Frontal cortex (tissue), 4 donors: ENCODE measurements around the gene FAM221B. TPM values are rescaled to one million over a fixed set of nuclear protein-coding genes. Genes with fewer than 3 reads are reported as not detected.

Experiments used
- DNase-seq, 2 donors: peaks; one replicate each; pipeline ENCODE4 v3.0.0; 2012; ENCODE audit warnings: low spot score in 2 of 2
- FAIRE-seq: peaks from 2 replicates; lab custom pipeline; 2012; peaks lifted over from hg19 to GRCh38; lab: Jason Lieb, UNC
- total RNA-seq: library from RNA; depleted of rRNA; stranded (reverse); fragments of >200 nt; gene quantifications from one replicate; pipeline ENCODE4 v1.2.3, GENCODE V29; 2014
- donor health status: control.
- donor health status: control.
- donor health status: control.

Gene FAM221B
- total RNA-seq, 1 donor from 2014 or later = not detected

DNA sequence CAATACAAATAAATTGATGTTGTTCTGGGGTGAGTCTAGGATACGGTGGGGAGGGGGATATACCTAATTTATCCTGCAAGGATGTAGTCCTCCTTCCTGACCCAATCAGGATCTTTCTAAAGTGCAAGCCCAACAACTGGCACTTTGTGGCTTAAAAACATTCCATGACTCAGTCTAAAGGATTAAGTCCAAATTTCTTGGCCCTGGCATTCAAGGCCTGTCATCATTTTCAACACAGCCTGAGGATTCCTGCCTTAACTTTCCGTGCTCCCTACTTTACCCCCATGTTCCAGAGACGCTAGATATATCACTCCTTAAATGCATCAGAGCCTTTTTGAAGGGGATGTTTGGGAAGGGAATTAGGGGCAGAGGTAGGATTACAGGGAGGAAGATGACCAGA is 1.0 kb downstream of the FAM221B start:
- DNase-seq (no peak), FAIRE-seq (no peak)

DNA sequence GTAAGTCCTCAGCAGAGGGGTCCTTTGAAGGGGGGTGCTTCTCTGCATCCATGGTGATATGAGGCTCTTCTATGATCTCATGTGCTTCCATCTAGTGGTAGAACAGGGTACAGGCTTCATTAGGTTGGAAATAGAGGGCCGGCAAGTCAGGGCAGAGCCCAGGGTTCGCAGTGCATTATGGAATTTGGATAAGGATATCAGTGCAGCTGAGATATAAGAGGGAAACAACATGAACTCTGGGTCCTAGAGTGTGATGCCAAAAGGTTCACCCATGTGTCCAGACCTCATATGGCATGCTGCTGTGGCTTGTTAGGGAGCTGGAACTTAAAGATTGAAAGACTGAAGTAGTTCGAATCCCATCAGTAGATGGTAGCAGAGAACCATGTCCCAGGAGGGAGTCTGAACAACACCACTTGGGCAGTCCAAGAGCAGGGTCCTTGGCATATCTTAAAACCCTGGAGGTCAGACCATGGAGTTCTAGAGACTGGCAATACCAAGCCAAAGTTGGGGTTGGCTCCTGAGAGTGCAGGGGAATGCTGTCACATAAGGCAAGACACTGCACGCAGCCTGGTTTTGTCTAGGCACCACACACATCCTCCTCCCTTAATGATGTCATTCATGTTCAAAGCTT is 2.3 kb downstream of the FAM221B start:
- DNase-seq (peak in 1 of 2 donors; percentile 47), FAIRE-seq (no peak)

DNA sequence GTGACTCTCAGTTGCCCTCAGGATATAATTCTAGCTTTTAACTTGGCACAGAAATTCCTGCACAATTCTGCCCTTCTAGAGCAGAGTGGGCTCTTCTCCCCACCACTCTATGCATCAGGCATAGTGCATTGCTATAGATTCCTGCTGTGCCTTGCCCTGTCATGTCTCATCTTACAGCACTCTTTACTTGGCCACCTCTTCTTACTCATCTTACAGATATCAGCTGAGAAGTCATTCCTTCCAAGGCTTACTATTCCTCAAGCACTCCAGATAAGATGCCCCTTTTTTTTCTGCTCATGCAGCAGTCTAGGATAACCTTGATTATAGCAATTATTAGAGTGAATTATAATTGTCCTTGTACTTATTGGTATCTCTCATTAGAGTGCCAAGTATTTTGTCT is 5.6 kb downstream of the FAM221B start:
- FAIRE-seq (no peak), DNase-seq (no peak)

DNA sequence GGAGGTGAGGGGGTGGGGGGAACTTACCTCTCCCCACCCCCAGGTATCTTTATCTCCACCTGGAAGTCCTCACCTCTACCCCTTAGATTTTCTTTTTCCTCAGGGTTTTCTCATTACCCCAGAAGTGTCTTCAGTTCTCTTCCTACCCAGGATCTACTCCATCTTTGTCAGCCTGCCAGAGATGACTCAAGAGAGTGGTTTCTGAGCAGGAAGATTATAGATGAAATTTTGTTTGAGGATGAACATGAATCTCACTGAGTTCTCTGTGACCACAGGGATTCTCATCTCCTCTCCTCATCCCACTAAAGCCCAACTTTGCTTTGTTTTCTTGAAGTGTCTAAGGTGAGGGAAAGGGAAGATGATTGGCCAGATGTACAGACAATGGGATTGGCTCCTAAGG is 8.5 kb downstream of the FAM221B start:
- DNase-seq = no peak
- no peak for FAIRE-seq

DNA sequence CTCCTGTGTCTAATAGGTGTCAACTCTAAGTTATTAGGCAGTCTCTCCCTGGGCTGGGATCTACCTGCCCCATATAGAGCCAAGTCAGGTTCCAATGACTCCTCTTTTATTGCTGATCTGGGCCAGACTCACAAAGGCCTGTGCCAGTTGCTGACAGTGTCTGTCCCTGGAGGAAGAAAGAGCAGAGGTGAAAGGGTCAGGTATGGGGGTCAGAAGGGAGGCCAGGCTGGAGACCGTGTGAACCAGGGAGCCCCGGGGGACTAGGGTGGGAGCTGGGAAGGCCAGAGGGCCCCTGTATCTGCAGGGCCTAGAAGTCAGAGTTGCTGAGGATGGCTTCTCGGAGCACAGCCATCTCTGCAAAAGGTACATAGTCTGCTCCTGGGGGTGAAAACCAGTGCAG is 10.2 kb downstream of the FAM221B start:
- DNase-seq = no peak
- no peak for FAIRE-seq

DNA sequence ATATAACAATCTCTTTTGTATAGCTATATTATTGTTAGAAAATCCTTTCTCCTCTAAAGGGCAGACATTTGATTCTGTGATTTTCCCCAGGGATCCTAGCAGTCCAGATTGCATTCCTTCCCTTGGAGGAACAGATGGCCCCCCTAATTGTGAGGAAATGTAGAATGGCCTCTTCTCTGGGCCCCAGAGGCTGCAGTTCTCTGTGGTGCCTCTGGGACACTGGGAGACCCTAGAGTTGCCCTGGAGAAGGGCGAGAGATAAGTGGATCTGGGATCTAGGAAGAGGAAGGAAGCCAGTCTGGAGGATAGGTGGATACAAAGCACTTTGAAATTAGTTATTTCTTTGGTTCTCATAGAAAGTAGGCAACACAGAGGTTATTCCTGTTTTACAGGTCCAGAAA is 11.8 kb downstream of the FAM221B start:
- no peak for FAIRE-seq
- DNase-seq = no peak

DNA sequence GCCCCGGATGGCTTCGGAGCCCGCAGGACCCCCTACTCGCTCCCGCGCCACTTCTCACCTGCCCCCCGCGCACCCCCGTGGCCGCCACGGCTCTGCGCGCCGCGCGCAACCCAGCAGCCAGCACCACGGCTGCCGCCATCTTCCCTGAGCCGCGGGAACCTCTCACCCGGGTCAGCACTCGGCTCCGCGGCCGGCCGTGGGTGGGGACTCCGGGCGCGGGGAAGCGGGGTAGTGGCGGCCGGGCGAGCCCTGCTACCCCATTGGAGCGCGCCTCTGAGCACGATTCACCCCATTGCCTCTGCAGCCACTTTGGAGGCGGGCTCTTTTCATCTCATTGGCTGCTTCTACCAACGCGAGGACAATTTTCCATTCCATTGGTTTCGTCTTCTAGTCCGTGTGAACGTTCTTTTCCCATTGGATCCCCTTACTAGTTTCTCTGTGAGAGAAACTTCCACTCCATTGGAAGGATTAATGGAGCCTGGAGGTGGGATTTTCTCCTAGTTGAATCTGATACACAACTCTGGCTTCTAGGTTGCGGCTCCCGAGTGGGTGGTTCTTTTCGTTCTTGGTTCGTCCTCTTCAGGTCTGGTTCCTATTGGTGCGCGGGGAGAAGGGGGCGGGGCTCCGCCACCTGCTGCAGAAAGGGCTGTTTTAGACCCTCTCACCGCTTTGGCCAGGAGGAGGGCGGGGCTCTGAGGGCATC is 13.5 kb downstream of the FAM221B start, which contains the start of gene HINT2:
TSS of gene HINT2 (minus strand) at position 202 of the 703 bp plus-strand sequence. CDS start at position 139, 63 bp downstream.
- peak; percentile 90 to 92 for DNase-seq
- FAIRE-seq = peak; percentile 74

DNA sequence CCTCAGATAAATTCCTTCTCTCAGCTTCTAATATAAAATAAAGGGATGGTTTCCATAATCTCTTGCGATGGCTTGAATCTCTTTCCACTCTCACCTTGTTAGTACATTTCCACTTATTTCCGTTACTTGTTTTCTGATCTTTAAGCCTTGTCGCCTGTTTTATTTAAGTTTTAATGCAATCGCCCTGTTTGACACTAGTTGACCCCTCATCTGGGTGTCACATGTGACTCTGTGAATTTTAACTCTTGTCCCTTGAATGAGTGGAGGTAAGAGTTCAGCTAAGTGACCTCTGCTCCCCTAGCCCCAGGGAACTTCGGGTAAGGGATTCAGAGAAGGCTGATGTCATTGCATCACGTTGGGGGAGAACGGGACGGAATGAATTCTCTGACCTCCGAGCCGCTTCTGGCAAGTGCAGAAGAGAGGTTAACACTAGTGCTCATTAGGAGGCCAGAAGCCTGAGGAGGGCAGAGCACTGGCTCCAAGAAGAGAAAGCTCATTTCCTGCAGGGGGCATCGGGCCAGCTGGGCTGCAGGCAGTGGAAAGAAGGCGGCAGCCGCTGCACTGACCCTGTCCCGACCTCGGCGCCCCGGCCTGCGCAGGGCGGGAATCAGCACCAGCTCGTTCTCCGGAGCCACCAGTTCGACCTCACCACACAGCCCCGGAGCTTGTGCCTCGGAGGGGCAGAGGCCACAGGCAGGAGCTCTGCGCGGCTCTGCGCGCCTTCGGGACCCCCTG is 14.3 kb downstream of the FAM221B start:
- FAIRE-seq (no peak), DNase-seq (peak; percentile 47)

DNA sequence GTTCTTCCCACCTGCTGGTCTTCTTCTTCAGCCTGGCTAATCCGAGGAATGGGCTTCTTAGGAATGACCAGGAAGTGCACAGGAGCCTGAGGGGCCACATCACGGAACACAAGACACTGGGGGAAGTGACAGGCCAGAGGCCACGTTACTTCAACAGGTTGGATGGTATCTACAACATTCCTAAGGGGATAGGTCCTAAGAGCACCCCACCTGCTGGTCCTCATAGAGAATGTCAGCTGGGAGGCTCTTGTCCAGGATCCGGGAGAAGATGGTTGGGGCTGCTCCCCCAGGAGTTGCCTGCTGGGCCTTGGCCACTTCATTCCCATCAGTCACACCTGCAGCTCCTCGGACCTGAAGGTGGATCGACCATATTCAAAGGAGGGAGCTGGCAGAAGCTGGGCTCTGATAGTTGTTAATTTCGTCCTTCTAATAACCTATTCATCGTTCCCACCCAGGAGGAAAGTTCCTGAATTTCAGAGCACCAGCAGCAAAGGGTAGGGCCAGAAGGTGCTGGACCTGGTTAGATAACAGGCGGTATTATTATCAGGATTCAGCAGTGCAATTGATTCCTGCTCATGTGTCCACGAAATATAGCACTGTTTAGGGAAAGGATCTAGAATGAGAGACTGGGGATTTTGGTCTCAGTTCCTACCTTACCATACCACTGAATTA is 15.0 kb downstream of the FAM221B start:
- FAIRE-seq = no peak
- no peak for DNase-seq

DNA sequence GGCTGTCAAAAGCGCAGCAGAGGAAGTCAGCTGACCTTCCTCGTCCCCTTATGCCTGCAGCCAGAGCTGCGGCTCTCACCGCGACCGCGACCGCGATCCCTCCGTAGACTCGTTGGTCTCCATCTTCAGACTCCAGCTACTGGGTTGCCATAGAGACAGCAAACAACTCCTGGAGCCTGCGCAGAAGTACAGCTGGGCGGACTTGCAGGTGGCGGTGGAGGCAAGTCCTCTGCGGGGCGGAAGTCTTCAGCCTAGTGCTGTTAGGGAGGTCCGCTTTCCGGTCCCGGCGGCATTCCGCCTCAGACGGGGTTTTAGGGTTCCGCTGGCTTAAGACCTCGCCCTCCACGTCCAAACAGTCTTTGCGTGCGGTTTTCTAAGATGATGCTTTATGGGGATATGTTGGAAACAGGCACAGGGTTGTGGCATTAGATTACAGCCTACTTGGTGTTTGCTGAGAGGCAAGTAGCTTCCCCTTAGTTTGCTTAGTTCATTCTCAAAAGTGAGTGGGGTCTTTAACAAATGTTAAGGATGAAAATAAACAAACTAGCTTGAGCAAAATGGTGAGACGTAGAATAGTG is 16.4 kb downstream of the FAM221B start, which contains the start of gene SPAG8:
TSS of gene SPAG8 (minus strand) at position 238 of the 578 bp plus-strand sequence. CDS start at position 123, 115 bp downstream.
- FAIRE-seq = no peak

DNA sequence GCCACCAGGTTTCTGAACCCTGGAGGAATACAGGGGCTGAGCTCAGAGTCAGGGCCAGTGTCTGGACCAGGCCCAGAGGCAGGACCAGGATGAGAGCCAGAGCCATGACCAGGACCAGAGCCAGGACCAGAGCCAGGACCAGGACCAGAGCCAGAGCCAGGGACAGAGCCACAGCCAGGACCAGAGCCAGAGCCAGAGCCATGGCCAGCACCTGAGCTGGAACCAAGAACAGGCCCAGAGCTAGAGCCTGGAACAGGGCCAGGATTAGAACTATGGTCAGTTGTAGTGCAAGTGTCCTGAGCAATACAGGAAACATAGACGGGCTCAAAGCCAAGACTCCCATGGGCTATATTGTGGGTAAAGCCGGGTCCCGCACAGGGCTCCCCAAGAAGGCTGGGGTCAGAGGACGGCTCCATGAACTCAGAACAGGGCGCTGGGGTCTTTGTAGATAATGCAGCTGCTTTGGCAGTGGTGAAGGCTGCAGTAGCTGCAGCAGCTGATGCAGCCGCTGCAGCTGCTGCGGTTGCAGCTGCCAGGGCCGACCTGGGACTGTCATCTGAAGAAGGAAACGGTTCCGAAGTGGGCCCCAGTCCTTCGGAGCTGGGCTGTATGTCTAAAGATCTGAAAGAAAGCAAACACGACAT is 17.0 kb downstream of the FAM221B start:
- FAIRE-seq = no peak

More for the DNA sequence above, 16.4 kb downstream of the FAM221B start, which contains the start of gene SPAG8:
- DNase-seq = peak; percentile 75 to 88

DNA sequence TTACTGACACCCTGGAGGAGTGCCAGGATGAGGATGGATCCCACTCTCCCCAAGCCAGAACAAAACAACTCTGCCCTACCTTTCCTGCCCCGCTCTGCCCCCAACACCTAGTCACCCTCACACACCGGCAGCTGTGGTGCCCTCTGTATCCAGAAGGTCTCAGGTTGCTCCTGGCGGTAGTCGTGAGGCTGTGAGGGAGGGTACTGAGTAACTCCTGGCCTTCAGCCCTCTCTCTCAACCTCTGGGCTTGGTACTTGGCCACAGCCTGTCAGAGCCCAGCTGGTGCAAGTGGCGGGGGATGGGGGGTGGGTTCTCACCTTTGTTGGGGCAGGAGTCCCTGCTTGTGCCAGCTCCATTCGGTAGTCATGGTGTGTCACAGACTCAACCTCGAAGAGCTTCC is 18.4 kb downstream of the FAM221B start:
- no peak for DNase-seq
- FAIRE-seq = no peak

More for the DNA sequence above, 17.0 kb downstream of the FAM221B start:
- no peak for DNase-seq

DNA sequence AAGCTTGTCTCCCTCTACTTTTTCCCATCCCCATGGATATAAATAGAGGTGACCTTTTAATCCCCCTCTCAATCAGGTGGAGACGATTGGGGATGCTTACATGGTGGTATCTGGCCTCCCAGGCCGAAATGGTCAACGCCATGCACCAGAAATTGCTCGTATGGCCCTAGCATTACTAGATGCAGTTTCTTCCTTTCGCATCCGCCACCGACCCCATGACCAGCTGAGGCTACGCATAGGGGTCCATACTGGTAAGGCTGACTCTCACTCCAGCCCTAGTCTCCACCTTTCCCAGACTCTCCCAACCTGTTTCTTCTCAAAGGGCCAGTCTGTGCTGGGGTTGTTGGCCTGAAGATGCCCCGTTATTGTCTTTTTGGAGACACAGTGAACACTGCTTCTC is 20.1 kb downstream of the FAM221B start:
- FAIRE-seq (no peak), DNase-seq (no peak)

DNA sequence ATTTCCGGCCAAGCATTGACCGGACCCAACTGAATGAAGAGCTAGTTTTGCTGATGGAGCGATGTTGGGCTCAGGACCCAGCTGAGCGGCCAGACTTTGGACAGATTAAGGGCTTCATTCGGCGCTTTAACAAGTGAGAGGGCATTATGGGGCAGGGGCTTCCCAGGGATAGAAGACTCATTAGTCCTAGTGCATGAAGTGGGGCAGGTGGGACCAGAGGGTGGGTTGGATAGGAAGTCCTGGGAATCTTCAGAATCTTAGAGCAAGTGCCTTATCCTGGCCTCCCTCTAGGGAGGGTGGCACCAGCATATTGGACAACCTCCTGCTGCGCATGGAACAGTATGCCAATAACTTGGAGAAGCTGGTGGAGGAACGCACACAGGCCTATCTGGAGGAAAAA is 22.4 kb downstream of the FAM221B start:
- no peak for FAIRE-seq
- no peak for DNase-seq

DNA sequence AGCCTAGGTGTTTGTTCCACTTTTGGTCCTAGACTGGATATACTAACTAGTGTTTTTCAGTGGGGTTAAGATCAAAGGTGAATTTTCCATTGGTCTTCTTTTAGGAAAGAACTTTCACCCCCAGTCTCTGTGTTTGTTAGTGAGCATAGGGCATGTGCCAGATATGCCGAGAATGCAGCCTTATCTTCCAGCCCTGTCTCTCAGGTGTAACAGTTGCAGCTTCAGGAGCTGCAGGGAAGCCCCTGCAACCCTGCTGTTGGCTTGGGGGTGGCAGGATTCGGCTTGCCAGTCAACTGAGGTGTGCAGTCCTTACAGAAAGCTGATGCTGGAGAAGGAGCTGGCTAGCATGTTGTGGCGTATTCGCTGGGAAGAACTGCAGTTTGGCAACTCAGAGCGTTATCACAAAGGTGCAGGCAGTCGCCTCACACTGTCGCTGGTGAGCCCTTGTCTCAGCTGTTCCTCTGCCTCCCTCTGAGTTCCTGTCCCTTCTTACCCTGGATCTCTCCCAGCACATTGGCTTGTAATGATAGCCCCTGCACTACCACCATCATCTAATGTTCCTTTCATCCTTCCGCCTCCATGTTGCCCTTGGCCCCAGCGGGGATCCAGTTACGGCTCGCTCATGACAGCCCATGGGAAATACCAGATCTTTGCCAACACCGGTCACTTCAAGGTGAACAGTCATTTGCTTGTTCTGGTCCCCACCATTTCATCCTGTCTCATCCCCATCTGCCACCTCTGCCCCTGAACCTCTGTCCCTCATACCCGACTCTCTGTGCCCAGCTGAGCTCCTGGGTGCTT is 27.0 kb downstream of the FAM221B start:
- DNase-seq (no peak), FAIRE-seq (no peak)

DNA sequence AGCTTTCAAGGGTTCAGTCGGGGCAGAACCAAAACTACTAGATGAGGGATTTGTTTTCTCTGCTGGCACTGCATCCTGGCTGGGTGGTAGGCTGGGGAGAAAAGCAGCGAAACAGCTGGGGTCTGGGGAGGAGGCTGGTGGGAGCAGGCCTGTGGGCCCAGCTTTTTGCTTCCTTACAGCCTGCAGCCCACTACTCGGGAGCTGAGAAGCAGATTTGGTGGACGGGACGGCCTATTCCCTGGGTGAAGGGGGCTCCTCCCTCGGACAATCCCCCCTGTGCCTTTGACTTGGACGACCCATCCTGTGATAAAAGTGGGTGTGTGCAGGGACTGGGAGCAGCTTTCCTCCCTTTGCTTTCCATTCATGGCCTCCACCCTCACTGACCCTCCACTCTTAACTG is 28.0 kb downstream of the FAM221B start:
- no peak for DNase-seq
- FAIRE-seq = no peak

DNA sequence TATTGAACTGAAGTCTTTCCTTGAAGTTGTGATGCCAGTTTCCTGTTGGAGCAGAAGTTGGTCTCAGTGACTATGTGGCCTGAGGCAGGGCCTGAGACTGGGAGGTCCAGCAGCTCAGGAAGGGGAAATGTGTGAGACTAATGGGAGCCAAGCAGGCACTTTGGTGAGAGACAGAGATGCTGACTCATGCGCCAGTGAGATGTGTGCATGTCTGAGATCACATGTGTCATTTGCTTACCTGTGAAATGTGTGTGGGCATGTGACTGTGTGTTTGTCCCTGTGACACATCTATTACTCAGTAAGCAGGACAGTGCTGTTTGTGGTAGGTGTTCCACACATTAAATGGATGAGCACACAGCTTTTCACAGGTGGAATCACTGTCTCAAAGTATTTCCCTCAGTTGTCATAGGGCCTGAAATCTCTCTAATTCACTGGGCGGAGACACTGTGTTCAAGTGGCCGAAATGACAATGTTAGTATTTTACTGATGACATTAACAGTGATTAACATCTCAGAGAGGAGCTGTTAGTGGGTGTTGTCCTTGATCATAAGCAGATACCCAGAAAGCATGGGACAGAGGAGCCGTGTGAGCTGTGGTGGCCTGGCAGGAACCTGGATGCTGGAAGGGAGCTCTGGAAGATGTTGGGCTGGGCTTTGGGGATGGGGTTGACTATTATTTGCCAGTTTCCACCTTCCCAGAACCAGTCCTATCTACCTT is 29.7 kb downstream of the FAM221B start:
- DNase-seq = no peak
- FAIRE-seq = no peak
